ENCODE data around the gene EGLN1. TPM values are rescaled to one million over a fixed set of nuclear protein-coding genes. Genes with fewer than 3 reads are reported as not detected.

Gene EGLN1
- total and polyA plus RNA-seq, 10 of the 15 experiments (the other 5 are each of a cell fraction or from before 2014, with no cell fraction given): 2.4 to 46.6 (median 8.7) TPM

DNA sequence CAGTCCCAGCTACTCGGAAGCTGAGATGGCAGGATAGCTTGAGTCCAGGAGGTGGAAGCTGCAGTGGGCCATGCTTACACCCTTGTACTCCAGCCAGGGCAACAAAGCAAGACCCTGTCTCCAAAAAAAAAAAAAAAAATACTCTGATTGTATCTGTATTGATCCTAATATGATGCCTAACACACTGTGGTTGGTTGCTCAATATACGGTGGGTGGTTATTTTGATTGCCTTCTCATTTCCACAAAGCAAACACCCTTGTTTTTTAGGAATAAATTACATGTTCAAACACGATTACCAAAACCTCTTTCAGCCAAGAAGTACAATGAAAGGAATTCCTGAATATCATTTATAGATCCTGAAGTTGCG is 3.4 kb downstream of the EGLN1 start (continued):
- TF ChIP-seq, protein P1, sequence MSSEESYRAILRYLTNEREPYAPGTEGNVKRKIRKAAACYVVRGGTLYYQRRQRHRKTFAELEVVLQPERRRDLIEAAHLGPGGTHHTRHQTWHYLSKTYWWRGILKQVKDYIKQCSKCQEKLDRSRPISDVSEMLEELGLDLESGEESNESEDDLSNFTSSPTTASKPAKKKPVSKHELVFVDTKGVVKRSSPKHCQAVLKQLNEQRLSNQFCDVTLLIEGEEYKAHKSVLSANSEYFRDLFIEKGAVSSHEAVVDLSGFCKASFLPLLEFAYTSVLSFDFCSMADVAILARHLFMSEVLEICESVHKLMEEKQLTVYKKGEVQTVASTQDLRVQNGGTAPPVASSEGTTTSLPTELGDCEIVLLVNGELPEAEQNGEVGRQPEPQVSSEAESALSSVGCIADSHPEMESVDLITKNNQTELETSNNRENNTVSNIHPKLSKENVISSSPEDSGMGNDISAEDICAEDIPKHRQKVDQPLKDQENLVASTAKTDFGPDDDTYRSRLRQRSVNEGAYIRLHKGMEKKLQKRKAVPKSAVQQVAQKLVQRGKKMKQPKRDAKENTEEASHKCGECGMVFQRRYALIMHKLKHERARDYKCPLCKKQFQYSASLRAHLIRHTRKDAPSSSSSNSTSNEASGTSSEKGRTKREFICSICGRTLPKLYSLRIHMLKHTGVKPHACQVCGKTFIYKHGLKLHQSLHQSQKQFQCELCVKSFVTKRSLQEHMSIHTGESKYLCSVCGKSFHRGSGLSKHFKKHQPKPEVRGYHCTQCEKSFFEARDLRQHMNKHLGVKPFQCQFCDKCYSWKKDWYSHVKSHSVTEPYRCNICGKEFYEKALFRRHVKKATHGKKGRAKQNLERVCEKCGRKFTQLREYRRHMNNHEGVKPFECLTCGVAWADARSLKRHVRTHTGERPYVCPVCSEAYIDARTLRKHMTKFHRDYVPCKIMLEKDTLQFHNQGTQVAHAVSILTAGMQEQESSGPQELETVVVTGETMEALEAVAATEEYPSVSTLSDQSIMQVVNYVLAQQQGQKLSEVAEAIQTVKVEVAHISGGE (CRISPR knock-in tag; IDR thresholded peaks at IDR 0.05): no peak
- TF ChIP-seq, protein P2, sequence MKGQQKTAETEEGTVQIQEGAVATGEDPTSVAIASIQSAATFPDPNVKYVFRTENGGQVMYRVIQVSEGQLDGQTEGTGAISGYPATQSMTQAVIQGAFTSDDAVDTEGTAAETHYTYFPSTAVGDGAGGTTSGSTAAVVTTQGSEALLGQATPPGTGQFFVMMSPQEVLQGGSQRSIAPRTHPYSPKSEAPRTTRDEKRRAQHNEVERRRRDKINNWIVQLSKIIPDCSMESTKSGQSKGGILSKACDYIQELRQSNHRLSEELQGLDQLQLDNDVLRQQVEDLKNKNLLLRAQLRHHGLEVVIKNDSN (IDR thresholded peaks at IDR 0.05; ENCODE audit: borderline replicate concordance, extremely low read length, insufficient read depth, low read depth, low read length): no peak

DNA sequence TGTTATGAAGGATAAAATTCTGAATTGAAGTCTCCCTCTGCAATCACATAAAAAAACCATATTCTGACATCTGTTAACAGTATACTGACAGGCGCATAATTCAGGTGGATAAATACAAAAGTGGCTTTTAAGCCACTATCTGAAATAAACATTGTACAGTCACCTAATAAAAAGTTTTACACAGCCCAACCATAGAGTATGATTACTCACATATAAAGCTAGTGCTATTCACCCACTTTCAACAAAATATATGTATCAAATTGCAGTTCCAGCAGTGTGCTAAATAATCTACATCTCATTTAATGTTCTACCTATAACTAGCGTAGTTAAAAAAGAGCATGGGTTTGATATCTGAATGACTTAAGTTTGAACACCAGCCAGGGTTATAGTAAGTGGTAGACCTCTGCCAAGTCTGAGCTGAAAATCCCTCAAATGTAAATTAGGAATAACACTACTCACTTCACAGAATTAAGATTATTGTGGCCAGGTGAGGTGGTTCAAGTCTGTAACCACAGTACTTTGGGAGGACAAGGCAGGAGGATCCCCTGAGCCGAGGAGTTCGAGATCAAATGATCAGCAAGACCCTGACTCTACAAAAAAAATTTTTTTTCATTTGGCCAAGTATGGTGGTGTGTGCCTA is 3.9 kb downstream of the EGLN1 start:
- no peaks in the 10 kb centered on the region for H3K9me3 ChIP-seq (replicated peaks; ENCODE audit: control insufficient read depth, insufficient read depth, low read length)
- H4K20me1 ChIP-seq (ENCODE audit: control insufficient read depth, insufficient read depth): peaks cover 7% of the 10 kb centered on the region; the same call in 1 of the 2 replicates
- peak overlapping the region; percentile 92 for H3K4me3 ChIP-seq
- peaks cover 0 to 8% of the 10 kb centered on the region in 2 experiments; a peak in 1 of 4 replicates for H3K36me3 ChIP-seq (ENCODE audit: control insufficient read depth in 2 of 2, insufficient read depth in 2 of 2, low read length in 1 of 2)
- H2AFZ ChIP-seq (ENCODE audit: control insufficient read depth, low read depth, low read length): no peak overlapping the region
- FAIRE-seq (no peak), DNase-seq (ENCODE audit: low read depth, low spot score) (no peak), ATAC-seq (no peak)
- ChIA-PET SMC1A (ENCODE audit: uncharacterized antibody, unreplicated experiment) (interaction anchor here (0.9 to 3.0 kb wide), 8 partner anchors 8 to 83 kb away, joined by 3 to 10 read pairs (median 6); partner anchors contain the start of genes EXOC8 and SPRTN), CTCF (interaction anchor here (1.1 to 1.9 kb wide), 4 partner anchors 17 to 111 kb away, joined by 4 to 5 read pairs (median 4); no protein-coding TSS in a partner anchor), POLR2A (interaction anchor here (1.1 to 1.3 kb wide), 2 partner anchors 38 to 46 kb away, joined by 4 to 6 read pairs; no protein-coding TSS in a partner anchor), RAD21 (ENCODE audit: unreplicated experiment) (interaction anchor here (1.1 to 3.1 kb wide), 3 partner anchors 30 to 90 kb away, joined by 3 to 13 read pairs (median 4); partner anchors contain the start of genes EXOC8 and SPRTN)
- H3K4me1 ChIP-seq (ENCODE audit: control insufficient read depth, insufficient read depth, low read length): no peaks in the 10 kb centered on the region
- no peaks in the 10 kb centered on the region for H3K27me3 ChIP-seq (replicated peaks in 1 of 2; ENCODE audit: control insufficient read depth in 2 of 2, insufficient read depth in 2 of 2, low read length in 1 of 2)
- peak overlapping the region; percentile 78 for H3K4me2 ChIP-seq (ENCODE audit: control insufficient read depth, insufficient read depth)
- intact Hi-C loops (cut with micrococcal nuclease; ENCODE audit: unreplicated experiment): loop anchor here (5.0 kb wide), 2 partner anchors 61 to 174 kb away; no protein-coding TSS in a partner anchor
- WGBS (ENCODE audit: insufficient coverage, insufficient replicate concordance, low lambda C conversion rate, missing lambda C conversion rate): 100% methylated on average over 4 of the region's 4 CpGs
- in situ Hi-C loops (cut with MboI): loop anchor here (5.0 kb wide), 1 partner anchor 109 kb away; the partner anchor contains the start of gene TSNAX
- H3K27ac ChIP-seq (ENCODE audit: control insufficient read depth, insufficient read depth): no peak overlapping the region
- no peak overlapping the region for H3K9ac ChIP-seq (ENCODE audit: control insufficient read depth, insufficient read depth, low read length)
- H3K79me2 ChIP-seq (ENCODE audit: control insufficient read depth, insufficient read depth, low read length): peaks cover 88% of the 10 kb centered on the region
- BruUV-seq (replicated peaks): no TSS peak
- TF ChIP-seq POU2F2 (IDR thresholded peaks at IDR 0.05; ENCODE audit: borderline replicate concordance, low read depth, low read length) (no peak), ZBTB33 (IDR thresholded peaks at IDR 0.05) (no peak), NFIC (IDR thresholded peaks at IDR 0.05; ENCODE audit: low read depth, low read length) (no peak)
- TF ChIP-seq, protein P3, sequence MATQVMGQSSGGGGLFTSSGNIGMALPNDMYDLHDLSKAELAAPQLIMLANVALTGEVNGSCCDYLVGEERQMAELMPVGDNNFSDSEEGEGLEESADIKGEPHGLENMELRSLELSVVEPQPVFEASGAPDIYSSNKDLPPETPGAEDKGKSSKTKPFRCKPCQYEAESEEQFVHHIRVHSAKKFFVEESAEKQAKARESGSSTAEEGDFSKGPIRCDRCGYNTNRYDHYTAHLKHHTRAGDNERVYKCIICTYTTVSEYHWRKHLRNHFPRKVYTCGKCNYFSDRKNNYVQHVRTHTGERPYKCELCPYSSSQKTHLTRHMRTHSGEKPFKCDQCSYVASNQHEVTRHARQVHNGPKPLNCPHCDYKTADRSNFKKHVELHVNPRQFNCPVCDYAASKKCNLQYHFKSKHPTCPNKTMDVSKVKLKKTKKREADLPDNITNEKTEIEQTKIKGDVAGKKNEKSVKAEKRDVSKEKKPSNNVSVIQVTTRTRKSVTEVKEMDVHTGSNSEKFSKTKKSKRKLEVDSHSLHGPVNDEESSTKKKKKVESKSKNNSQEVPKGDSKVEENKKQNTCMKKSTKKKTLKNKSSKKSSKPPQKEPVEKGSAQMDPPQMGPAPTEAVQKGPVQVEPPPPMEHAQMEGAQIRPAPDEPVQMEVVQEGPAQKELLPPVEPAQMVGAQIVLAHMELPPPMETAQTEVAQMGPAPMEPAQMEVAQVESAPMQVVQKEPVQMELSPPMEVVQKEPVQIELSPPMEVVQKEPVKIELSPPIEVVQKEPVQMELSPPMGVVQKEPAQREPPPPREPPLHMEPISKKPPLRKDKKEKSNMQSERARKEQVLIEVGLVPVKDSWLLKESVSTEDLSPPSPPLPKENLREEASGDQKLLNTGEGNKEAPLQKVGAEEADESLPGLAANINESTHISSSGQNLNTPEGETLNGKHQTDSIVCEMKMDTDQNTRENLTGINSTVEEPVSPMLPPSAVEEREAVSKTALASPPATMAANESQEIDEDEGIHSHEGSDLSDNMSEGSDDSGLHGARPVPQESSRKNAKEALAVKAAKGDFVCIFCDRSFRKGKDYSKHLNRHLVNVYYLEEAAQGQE (IDR thresholded peaks at IDR 0.05; ENCODE audit: low read depth, low read length): no peak
- TF ChIP-seq, protein P2 (IDR thresholded peaks at IDR 0.05; ENCODE audit: borderline replicate concordance, extremely low read length, insufficient read depth, low read depth, low read length): no peak

All from GM12878 (cell line).